ENCODE data around the gene PPM1M. TPM values are rescaled to one million over a fixed set of nuclear protein-coding genes. Genes with fewer than 3 reads are reported as not detected.
A peak's percentile ranks its signal among the peaks of the same experiment; 100 is the strongest.

Gene PPM1M
- total and polyA plus RNA-seq, 10 of the 15 experiments (the other 5 are each of a cell fraction or from before 2014, with no cell fraction given) = 7.3 to 24.8 (median 15.8) TPM

- H3K27me3 ChIP-seq (replicated peaks in 1 of 2; ENCODE audit: control insufficient read depth in 2 of 2, insufficient read depth in 2 of 2, low read length in 1 of 2) = no peaks in the 10 kb centered on the region
- ChIA-PET CTCF (interaction anchor here (1.1 to 5.6 kb wide), 3 partner anchors 9 to 128 kb away, joined by 4 to 44 read pairs (median 6); no protein-coding TSS in a partner anchor), SMC1A (ENCODE audit: uncharacterized antibody, unreplicated experiment) (interaction anchor here (0.5 kb wide), 1 partner anchor 30 kb away, joined by 4 read pairs; no protein-coding TSS in a partner anchor), RAD21 (ENCODE audit: unreplicated experiment) (interaction anchor here (1.5 kb wide), 1 partner anchor 9 kb away, joined by 4 read pairs; no protein-coding TSS in a partner anchor), POLR2A (interaction anchor here (1.0 to 1.5 kb wide), 3 partner anchors 10 to 49 kb away, joined by 3 read pairs; no protein-coding TSS in a partner anchor)
- no peak for FAIRE-seq
- no peak for DNase-seq (ENCODE audit: low read depth, low spot score)
- ATAC-seq = no peak
- WGBS (ENCODE audit: insufficient coverage, insufficient replicate concordance, low lambda C conversion rate, missing lambda C conversion rate) = 95% methylated on average over 18 of the region's 18 CpGs
- no peak overlapping the region for H3K4me3 ChIP-seq
- in situ Hi-C loops (cut with MboI) (no loop called here), intact Hi-C loops (cut with micrococcal nuclease; ENCODE audit: unreplicated experiment) (no loop called here)
- H3K36me3 ChIP-seq (ENCODE audit: control insufficient read depth in 2 of 2, insufficient read depth in 2 of 2, low read length in 1 of 2) = peaks cover 25 to 48% of the 10 kb centered on the region in 2 experiments
- no peaks in the 10 kb centered on the region; the same call in 1 of the 2 replicates for H3K79me2 ChIP-seq (ENCODE audit: control insufficient read depth, insufficient read depth, low read length)
- BruUV-seq (replicated peaks) = no TSS peak
- no peaks in the 10 kb centered on the region for H3K9me3 ChIP-seq (replicated peaks; ENCODE audit: control insufficient read depth, insufficient read depth, low read length)
- no peak overlapping the region for H3K27ac ChIP-seq (ENCODE audit: control insufficient read depth, insufficient read depth)
- peak; percentile 30; the same call in 1 of the 2 replicates for TF ChIP-seq POLR2A (IDR thresholded peaks at IDR 0.05; ENCODE audit: low read depth, low read length)
- TF ChIP-seq HCFC1 (IDR thresholded peaks at IDR 0.05; ENCODE audit: low read length) = no peak
- no peak for TF ChIP-seq HDGF (IDR thresholded peaks at IDR 0.05)
- no peak for TF ChIP-seq MTA2 (IDR thresholded peaks at IDR 0.05; ENCODE audit: low read depth)
- no peak overlapping the region for H3K9ac ChIP-seq (ENCODE audit: control insufficient read depth, insufficient read depth, low read length)
- no peaks in the 10 kb centered on the region for H3K4me1 ChIP-seq (ENCODE audit: control insufficient read depth, insufficient read depth, low read length)
- H3K4me2 ChIP-seq (ENCODE audit: control insufficient read depth, insufficient read depth) = no peak overlapping the region
- no peak overlapping the region for H2AFZ ChIP-seq (ENCODE audit: control insufficient read depth, low read depth, low read length)
- no peaks in the 10 kb centered on the region for H4K20me1 ChIP-seq (ENCODE audit: control insufficient read depth, insufficient read depth)
These were observed 34.2 kb upstream of the PPM1M start for GRCh38 chr3:52211268-52211891.

- no peak for FAIRE-seq
- WGBS (ENCODE audit: insufficient coverage, insufficient replicate concordance, low lambda C conversion rate, missing lambda C conversion rate) = 97% methylated on average over 8 of the region's 8 CpGs
- Histone ChIP-seq H3K79me2 (ENCODE audit: control insufficient read depth, insufficient read depth, low read length) (no peaks in the 10 kb centered on the region), H3K27ac (ENCODE audit: control insufficient read depth, insufficient read depth) (no peak overlapping the region), H3K4me2 (ENCODE audit: control insufficient read depth, insufficient read depth) (no peak overlapping the region), H4K20me1 (ENCODE audit: control insufficient read depth, insufficient read depth) (no peaks in the 10 kb centered on the region), H3K36me3 (ENCODE audit: control insufficient read depth in 2 of 2, insufficient read depth in 2 of 2, low read length in 1 of 2) (peaks cover 23 to 41% of the 10 kb centered on the region in 2 experiments), H3K9ac (ENCODE audit: control insufficient read depth, insufficient read depth, low read length) (no peak overlapping the region), H3K27me3 (replicated peaks in 1 of 2; ENCODE audit: control insufficient read depth in 2 of 2, insufficient read depth in 2 of 2, low read length in 1 of 2) (no peaks in the 10 kb centered on the region), H3K4me3 (no peak overlapping the region), H2AFZ (ENCODE audit: control insufficient read depth, low read depth, low read length) (no peak overlapping the region), H3K4me1 (ENCODE audit: control insufficient read depth, insufficient read depth, low read length) (peaks cover 5% of the 10 kb centered on the region), H3K9me3 (replicated peaks; ENCODE audit: control insufficient read depth, insufficient read depth, low read length) (no peaks in the 10 kb centered on the region)
- ATAC-seq = no peak
- no TSS peak for BruUV-seq (replicated peaks)
- RAD21 ChIA-PET (ENCODE audit: unreplicated experiment) = interaction anchor here (0.7 kb wide), 1 partner anchor 209 kb away, joined by 3 read pairs; no protein-coding TSS in a partner anchor
- CTCF ChIA-PET = interaction anchor here (1.0 to 5.6 kb wide), 2 partner anchors 8 kb away, joined by 5 to 44 read pairs; no protein-coding TSS in a partner anchor
- POLR2A ChIA-PET = interaction anchor here (0.6 to 1.5 kb wide), 2 partner anchors 40 to 89 kb away, joined by 3 to 4 read pairs; no protein-coding TSS in a partner anchor
- SMC1A ChIA-PET (ENCODE audit: uncharacterized antibody, unreplicated experiment) = no interaction called here
- DNase-seq (ENCODE audit: low read depth, low spot score) = no peak
- in situ Hi-C loops (cut with MboI) = no loop called here
- intact Hi-C loops (cut with micrococcal nuclease; ENCODE audit: unreplicated experiment) = no loop called here
- TF ChIP-seq ZNF687 (IDR thresholded peaks at IDR 0.05) (no peak), MYC (IDR thresholded peaks at IDR 0.05; ENCODE audit: insufficient read depth, insufficient read length, insufficient replicate concordance, low read length, severe bottlenecking) (no peak), CBX3 (IDR thresholded peaks at IDR 0.05; ENCODE audit: borderline replicate concordance, low read depth) (no peak), ATF3 (IDR thresholded peaks at IDR 0.05; ENCODE audit: borderline replicate concordance, extremely low read depth, low read depth, low read length) (no peak), ESRRA (IDR thresholded peaks at IDR 0.05; ENCODE audit: low read length) (no peak), TBL1XR1 (IDR thresholded peaks at IDR 0.05; ENCODE audit: low read depth, low read length) (no peak), EGR1 (IDR thresholded peaks at IDR 0.05; ENCODE audit: borderline replicate concordance in 1 of 2, low read depth in 2 of 2, low read length in 2 of 2) (no peak), POU2F2 (IDR thresholded peaks at IDR 0.05; ENCODE audit: borderline replicate concordance, low read depth, low read length) (no peak)
These were observed 32.6 kb upstream of the PPM1M start for GRCh38 chr3:52213005-52213404.
